Measurements from ENCODE around the gene SETD2. TPM values are rescaled to one million over a fixed set of nuclear protein-coding genes. Genes with fewer than 3 reads are reported as not detected.
A peak's percentile ranks its signal among the peaks of the same experiment; 100 is the strongest.

The SETD2 gene
- polyA plus RNA-seq, 3 donors, result 3.1 to 22.4 (median 7.5) TPM

GRCh38 chr3:47134311-47134710 lies 29.6 kb downstream of the SETD2 start:
- H3K27ac Mint-ChIP-seq, result peak overlapping the region in 2 of 7 donors; percentile 15 to 50
- no peak overlapping the region for H3K4me3 Mint-ChIP-seq
- no peaks in the 10 kb centered on the region for H3K36me3 ChIP-seq (replicated peaks in 1 of 2; ENCODE audit: control insufficient read depth in 1 of 2, insufficient read depth in 2 of 2, low read length in 2 of 2)
- H3K36me3 Mint-ChIP-seq, result peaks cover 8 to 9% of the 10 kb centered on the region in 2 donors
- H3K27me3 ChIP-seq (ENCODE audit: control insufficient read depth in 2 of 2, insufficient read depth in 2 of 2, low read length in 2 of 2), result no peaks in the 10 kb centered on the region
- no peak overlapping the region for H2AFZ ChIP-seq (ENCODE audit: insufficient read depth, low read depth, low read length, poor library complexity, severe bottlenecking)
- H3K9me3 Mint-ChIP-seq, result no peaks in the 10 kb centered on the region
- peaks cover 100% of the 10 kb centered on the region for H3K79me2 ChIP-seq (ENCODE audit: insufficient read depth, low read length)
- no peak overlapping the region for H3K4me2 ChIP-seq (replicated peaks; ENCODE audit: extremely low read depth, low read length, poor library complexity, severe bottlenecking)
- H3K4me1 Mint-ChIP-seq, result peaks cover 54% of the 10 kb centered on the region
- H3K4me1 ChIP-seq (ENCODE audit: control insufficient read depth in 1 of 2, insufficient read depth in 2 of 2, low read length in 2 of 2), result no peaks in the 10 kb centered on the region
- H3K9ac ChIP-seq (ENCODE audit: insufficient read depth, low read length, poor library complexity, severe bottlenecking), result no peak overlapping the region
- no peak for TF ChIP-seq CTCF (IDR thresholded peaks at IDR 0.05)
- no peak overlapping the region for H3K4me3 ChIP-seq (replicated peaks in 1 of 3; ENCODE audit: low read depth in 2 of 3, low read length in 3 of 3)
- no peaks in the 10 kb centered on the region for H3K9me3 ChIP-seq (replicated peaks in 1 of 2; ENCODE audit: control insufficient read depth in 1 of 2, insufficient read depth in 1 of 2, low read length in 2 of 2)
- DNase-seq, result no peak
- intact Hi-C loops (cut with micrococcal nuclease), result no loop called here
- 100% methylated on average over 1 of the region's 3 CpGs for WGBS (ENCODE audit: insufficient coverage)
- H4K20me1 ChIP-seq (ENCODE audit: insufficient read depth, low read length), result peaks cover 99% of the 10 kb centered on the region
- no peak overlapping the region for H3K27ac ChIP-seq (ENCODE audit: low read depth in 1 of 2, low read length in 2 of 2)
- H3K27me3 Mint-ChIP-seq (ENCODE audit: low read depth in 3 of 3), result no peaks in the 10 kb centered on the region

GRCh38 chr3:47133641-47134040 lies 30.3 kb downstream of the SETD2 start:
- no peak for DNase-seq
- Histone ChIP-seq H3K27me3 (ENCODE audit: control insufficient read depth in 2 of 2, insufficient read depth in 2 of 2, low read length in 2 of 2) (no peaks in the 10 kb centered on the region), H3K27ac (ENCODE audit: low read depth in 1 of 2, low read length in 2 of 2) (no peak overlapping the region), H3K9ac (ENCODE audit: insufficient read depth, low read length, poor library complexity, severe bottlenecking) (no peak overlapping the region), H3K9me3 (replicated peaks in 1 of 2; ENCODE audit: control insufficient read depth in 1 of 2, insufficient read depth in 1 of 2, low read length in 2 of 2) (no peaks in the 10 kb centered on the region), H3K79me2 (ENCODE audit: insufficient read depth, low read length) (peaks cover 100% of the 10 kb centered on the region), H4K20me1 (ENCODE audit: insufficient read depth, low read length) (peaks cover 99% of the 10 kb centered on the region), H3K4me3 (replicated peaks in 1 of 3; ENCODE audit: low read depth in 2 of 3, low read length in 3 of 3) (no peak overlapping the region), H3K4me1 (ENCODE audit: control insufficient read depth in 1 of 2, insufficient read depth in 2 of 2, low read length in 2 of 2) (no peaks in the 10 kb centered on the region), H2AFZ (ENCODE audit: insufficient read depth, low read depth, low read length, poor library complexity, severe bottlenecking) (no peak overlapping the region), H3K36me3 (replicated peaks in 1 of 2; ENCODE audit: control insufficient read depth in 1 of 2, insufficient read depth in 2 of 2, low read length in 2 of 2) (no peaks in the 10 kb centered on the region), H3K4me2 (replicated peaks; ENCODE audit: extremely low read depth, low read length, poor library complexity, severe bottlenecking) (no peak overlapping the region)
- Mint-ChIP-seq H3K36me3 (peaks cover 3 to 7% of the 10 kb centered on the region in 2 donors), H3K27ac (peak overlapping the region in 1 of 7 donors; percentile 65), H3K27me3 (ENCODE audit: low read depth in 3 of 3) (no peaks in the 10 kb centered on the region), H3K4me1 (peaks cover 53% of the 10 kb centered on the region), H3K9me3 (no peaks in the 10 kb centered on the region), H3K4me3 (no peak overlapping the region)
- no peak for TF ChIP-seq CTCF (IDR thresholded peaks at IDR 0.05)
- 100% methylated on average over 2 of the region's 3 CpGs for WGBS (ENCODE audit: insufficient coverage)
- intact Hi-C loops (cut with micrococcal nuclease), result no loop called here
